Measurements from ENCODE around the gene XYLT1. TPM values are rescaled to one million over a fixed set of nuclear protein-coding genes. Genes with fewer than 3 reads are reported as not detected.

The XYLT1 gene
- polyA plus RNA-seq, 1 of the 3 experiments (the other 2 are of a cell fraction), result 17.6 TPM

GRCh38 chr16:17433577-17434451 is 36.9 kb downstream of the XYLT1 start:
- Histone ChIP-seq H3K9ac (no peak overlapping the region), H2AFZ (ENCODE audit: low read depth) (no peak overlapping the region), H3K27me3 (ENCODE audit: insufficient read depth) (no peaks in the 10 kb centered on the region), H3K4me1 (ENCODE audit: control insufficient read depth in 1 of 2, insufficient read depth in 2 of 2, low read depth in 1 of 2, low read length in 1 of 2) (peaks cover 0 to 7% of the 10 kb centered on the region in 2 experiments; a peak in 1 of 4 replicates), H3K9me3 (no peaks in the 10 kb centered on the region), H3F3A (replicated peaks; ENCODE audit: insufficient read depth) (peaks cover 22% of the 10 kb centered on the region), H3K79me2 (ENCODE audit: insufficient read depth) (peaks cover 100% of the 10 kb centered on the region), H3K27ac (ENCODE audit: low read depth in 2 of 2, low read length in 1 of 2) (no peak overlapping the region), H3K4me2 (no peak overlapping the region), H3K4me3 (ENCODE audit: low read depth in 2 of 2, low read length in 1 of 2) (no peak overlapping the region), H3K36me3 (replicated peaks in 1 of 2; ENCODE audit: control insufficient read depth in 1 of 2, insufficient read depth in 2 of 2, low read length in 1 of 2) (peaks cover 0 to 62% of the 10 kb centered on the region in 2 experiments), H3K9me2 (no peaks in the 10 kb centered on the region), H4K20me1 (ENCODE audit: insufficient read depth) (peaks cover 100% of the 10 kb centered on the region)
- CTCF ChIA-PET, result interaction anchor here (0.6 to 1.3 kb wide), 4 partner anchors 11 to 39 kb away, joined by 3 to 4 read pairs (median 3); no protein-coding TSS in a partner anchor
- DNase-seq, result no peak
- TF ChIP-seq TAF1 (IDR thresholded peaks at IDR 0.05; ENCODE audit: borderline replicate concordance, low read depth, low read length) (no peak), TEAD4 (IDR thresholded peaks at IDR 0.05; ENCODE audit: borderline replicate concordance, insufficient read depth) (no peak), USF1 (IDR thresholded peaks at IDR 0.05; ENCODE audit: borderline replicate concordance, low read depth) (no peak)
- 90% methylated on average over 10 of the region's 13 CpGs for WGBS (ENCODE audit: low lambda C conversion rate)
- POLR2A ChIA-PET, result no interaction called here

GRCh38 chr16:17432901-17433576 is 37.7 kb downstream of the XYLT1 start:
- Histone ChIP-seq H3K27ac (ENCODE audit: low read depth in 2 of 2, low read length in 1 of 2) (no peak overlapping the region), H3K4me2 (no peak overlapping the region)
- CTCF ChIA-PET, result interaction anchor here (0.6 to 1.3 kb wide), 3 partner anchors 10 to 38 kb away, joined by 3 to 4 read pairs (median 3); no protein-coding TSS in a partner anchor

More at GRCh38 chr16:17432901-17433576, 37.7 kb downstream of the XYLT1 start:
- Histone ChIP-seq H3K36me3 (replicated peaks in 1 of 2; ENCODE audit: control insufficient read depth in 1 of 2, insufficient read depth in 2 of 2, low read length in 1 of 2) (peaks cover 0 to 60% of the 10 kb centered on the region in 2 experiments), H3K9ac (no peak overlapping the region), H3K9me2 (no peaks in the 10 kb centered on the region), H3K79me2 (ENCODE audit: insufficient read depth) (peaks cover 100% of the 10 kb centered on the region), H3F3A (replicated peaks; ENCODE audit: insufficient read depth) (peaks cover 27% of the 10 kb centered on the region), H3K4me3 (ENCODE audit: low read depth in 2 of 2, low read length in 1 of 2) (no peak overlapping the region), H2AFZ (ENCODE audit: low read depth) (no peak overlapping the region), H4K20me1 (ENCODE audit: insufficient read depth) (peaks cover 100% of the 10 kb centered on the region), H3K9me3 (no peaks in the 10 kb centered on the region), H3K27me3 (ENCODE audit: insufficient read depth) (no peaks in the 10 kb centered on the region), H3K4me1 (ENCODE audit: control insufficient read depth in 1 of 2, insufficient read depth in 2 of 2, low read depth in 1 of 2, low read length in 1 of 2) (peaks cover 0 to 7% of the 10 kb centered on the region in 2 experiments; a peak in 1 of 4 replicates)
- TF ChIP-seq RCOR1 (IDR thresholded peaks at IDR 0.05; ENCODE audit: low read length), result no peak
- TF ChIP-seq NFIC (IDR thresholded peaks at IDR 0.05; ENCODE audit: borderline replicate concordance), result no peak
- no peak for TF ChIP-seq ELF1 (IDR thresholded peaks at IDR 0.05)
- no peak for TF ChIP-seq IRF3 (IDR thresholded peaks at IDR 0.05; ENCODE audit: low read depth, low read length)
- no peak for TF ChIP-seq ZBTB33 (IDR thresholded peaks at IDR 0.05; ENCODE audit: borderline replicate concordance, low read depth)
- no peak for TF ChIP-seq USF1 (IDR thresholded peaks at IDR 0.05; ENCODE audit: borderline replicate concordance, low read depth)
- DNase-seq, result no peak
- POLR2A ChIA-PET, result no interaction called here
- 88% methylated on average over 12 of the region's 12 CpGs for WGBS (ENCODE audit: low lambda C conversion rate)

Data from SK-N-SH (cell line).